A549 treated with CpdA at 1 μM for 4 hours (cell line): ENCODE results near the gene COL6A1. TPM values are rescaled to one million over a fixed set of nuclear protein-coding genes. Genes with fewer than 3 reads are reported as not detected.

Experiments used
- total RNA-seq: library from RNA; stranded (reverse); fragments of 200-300 nt; extraction: Qiagen RNA extraction; gene quantifications from 5 replicates; pipeline ENCODE4 v1.2.3, GENCODE V29; 2022; ENCODE audit warnings: low read depth

Gene COL6A1, protein sequence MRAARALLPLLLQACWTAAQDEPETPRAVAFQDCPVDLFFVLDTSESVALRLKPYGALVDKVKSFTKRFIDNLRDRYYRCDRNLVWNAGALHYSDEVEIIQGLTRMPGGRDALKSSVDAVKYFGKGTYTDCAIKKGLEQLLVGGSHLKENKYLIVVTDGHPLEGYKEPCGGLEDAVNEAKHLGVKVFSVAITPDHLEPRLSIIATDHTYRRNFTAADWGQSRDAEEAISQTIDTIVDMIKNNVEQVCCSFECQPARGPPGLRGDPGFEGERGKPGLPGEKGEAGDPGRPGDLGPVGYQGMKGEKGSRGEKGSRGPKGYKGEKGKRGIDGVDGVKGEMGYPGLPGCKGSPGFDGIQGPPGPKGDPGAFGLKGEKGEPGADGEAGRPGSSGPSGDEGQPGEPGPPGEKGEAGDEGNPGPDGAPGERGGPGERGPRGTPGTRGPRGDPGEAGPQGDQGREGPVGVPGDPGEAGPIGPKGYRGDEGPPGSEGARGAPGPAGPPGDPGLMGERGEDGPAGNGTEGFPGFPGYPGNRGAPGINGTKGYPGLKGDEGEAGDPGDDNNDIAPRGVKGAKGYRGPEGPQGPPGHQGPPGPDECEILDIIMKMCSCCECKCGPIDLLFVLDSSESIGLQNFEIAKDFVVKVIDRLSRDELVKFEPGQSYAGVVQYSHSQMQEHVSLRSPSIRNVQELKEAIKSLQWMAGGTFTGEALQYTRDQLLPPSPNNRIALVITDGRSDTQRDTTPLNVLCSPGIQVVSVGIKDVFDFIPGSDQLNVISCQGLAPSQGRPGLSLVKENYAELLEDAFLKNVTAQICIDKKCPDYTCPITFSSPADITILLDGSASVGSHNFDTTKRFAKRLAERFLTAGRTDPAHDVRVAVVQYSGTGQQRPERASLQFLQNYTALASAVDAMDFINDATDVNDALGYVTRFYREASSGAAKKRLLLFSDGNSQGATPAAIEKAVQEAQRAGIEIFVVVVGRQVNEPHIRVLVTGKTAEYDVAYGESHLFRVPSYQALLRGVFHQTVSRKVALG
- 17.3 to 23.5 TPM (median 20.7 TPM) in 5 replicates for total RNA-seq

DNA sequence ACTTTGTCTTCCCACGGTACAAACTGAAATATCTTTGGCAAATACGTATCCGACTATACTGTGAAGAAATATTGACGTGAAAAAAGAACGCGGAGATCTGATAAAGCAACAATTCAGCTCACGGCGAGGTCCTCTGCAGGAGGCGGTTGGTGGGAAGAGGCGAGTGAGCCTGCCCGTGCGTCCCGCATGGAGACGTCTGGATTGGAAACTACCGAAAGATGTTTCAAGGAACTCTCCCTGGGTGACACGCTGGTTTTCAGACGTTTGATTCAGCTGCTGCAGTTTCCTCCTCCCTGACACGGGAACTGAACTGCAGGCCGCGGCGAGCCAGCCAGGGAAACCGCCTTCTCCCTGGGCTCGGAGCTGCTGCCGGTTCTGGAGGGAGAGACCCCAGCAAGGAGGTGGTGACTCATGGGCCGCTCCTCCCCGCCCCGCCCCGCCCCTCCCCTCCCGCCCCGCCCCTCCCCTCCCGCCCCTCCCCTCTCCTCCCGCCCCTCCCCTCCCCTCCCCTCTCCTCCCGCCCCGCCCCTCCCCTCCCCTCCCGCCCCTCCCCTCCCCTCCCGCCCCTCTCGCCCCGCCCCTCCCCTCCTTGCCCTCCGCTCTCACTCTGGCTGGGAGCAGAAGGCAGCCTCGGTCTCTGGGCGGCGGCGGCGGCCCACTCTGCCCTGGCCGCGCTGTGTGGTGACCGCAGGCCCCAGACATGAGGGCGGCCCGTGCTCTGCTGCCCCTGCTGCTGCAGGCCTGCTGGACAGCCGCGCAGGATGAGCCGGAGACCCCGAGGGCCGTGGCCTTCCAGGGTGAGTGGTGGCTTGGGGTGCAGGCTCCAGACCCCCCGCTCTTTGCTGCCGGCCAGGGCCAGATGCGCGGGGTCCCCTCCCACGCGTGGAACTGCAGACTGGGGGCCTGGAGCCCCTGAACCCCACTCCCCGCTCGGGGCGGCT lies at the start of gene COL6A1:
Gene COL6A1 (plus strand): TSS at position 620 of the 941 bp plus-strand sequence. CDS start 81 bp downstream, at position 701.

Other genes starting within 250 kb of the COL6A1 start
- 14.1 to 18.0 TPM (median 14.9 TPM) in 5 replicates for gene COL6A2, start 116.3 kb downstream of the COL6A1 start, total RNA-seq
- gene FTCD, start 173.8 kb downstream of the COL6A1 start, total RNA-seq = 0.05 TPM in 1 of 5 replicates, not detected in the others
- gene SPATC1L, start 202.7 kb downstream of the COL6A1 start, total RNA-seq = 0.07 TPM in 1 of 5 replicates, not detected in the others
- gene LSS, start 247.0 kb downstream of the COL6A1 start, total RNA-seq = 9.8 to 14.5 TPM (median 13.5 TPM) in 5 replicates